Stimulated activated naive CD8-positive, alpha-beta T cell treated with anti-CD3 and anti-CD28 coated beads, Interleukin-15, Interleukin-2, amounts not matched to agents 100 U/mL and 50 U/mL, for 24 hours (primary cell): ENCODE measurements around the gene RETREG3.

Source experiments
- ATAC-seq: fragments of 150-1000 bp; cut with Tn5 transposase; one replicate; pipeline ENCODE4 v1.10.0; 2021
- DNase-seq: peaks from one replicate; pipeline ENCODE4 v3.0.0; 2021

The RETREG3 gene

GRCh38 chr17:42531455-42532354 lies 77.5 kb downstream of the RETREG3 start:
- DNase-seq, result peak; percentile 66
- no peak for ATAC-seq

- no peak for ATAC-seq
- no peak for DNase-seq
Observed at GRCh38 chr17:42530952-42531454, 78.2 kb downstream of the RETREG3 start.
